IMR-90 (cell line): ENCODE results near the gene THAP5. TPM values are rescaled to one million over a fixed set of nuclear protein-coding genes. Genes with fewer than 3 reads are reported as not detected.

Experiments used
- ATAC-seq: fragments of 200-7000 bp; cut with Tn5 transposase; 2 replicates; pipeline ENCODE4 v1.9.1; 2020; ENCODE audit warnings: low read depth, mild to moderate bottlenecking, moderate library complexity
- BruUV-seq: library from RNA; stranded (reverse); fragments of 400-500 nt; replicated peaks from 2 replicates; lab custom pipeline; 2021; lab: Mats Ljungman, UMichigan
- CTCF ChIA-PET: fragments of 300-600 bp; formaldehyde crosslinking; extraction: SDS; loops from one replicate; lab custom pipeline; 2021; ENCODE audit warnings: antibody characterized with exemption; lab: Yijun Ruan, JAX
- POLR2A ChIA-PET: fragments of 300-600 bp; sonication (Branson Sonifier 250); formaldehyde crosslinking; loops from one replicate; lab custom pipeline; 2022; ENCODE audit warnings: antibody characterized with exemption; ENCODE audit not compliant: unreplicated experiment; lab: Charles Lee
- DNase-seq: peaks from one replicate; pipeline ENCODE4 v3.0.0; 2013
- H2AFZ ChIP-seq: replicated peaks from 2 replicates; pipeline ENCODE3; 2013; ENCODE audit warnings: low read length, mild to moderate bottlenecking; ENCODE audit not compliant: poor library complexity
- H2AK5ac ChIP-seq: 2 replicates; pipeline ENCODE4 v1.6.1; 2013; ENCODE audit warnings: low read depth, low read length, inconsistent platforms
- H2AK9ac ChIP-seq: replicated peaks from 2 replicates; pipeline ENCODE3; 2013; ENCODE audit warnings: mild to moderate bottlenecking, low read depth, low read length, moderate library complexity; ENCODE audit not compliant: poor library complexity
- H2BK120ac ChIP-seq: 2 replicates; pipeline ENCODE4 v1.6.1; 2013; ENCODE audit warnings: low read depth, low read length, inconsistent platforms
- H2BK15ac ChIP-seq: 3 replicates; pipeline ENCODE4 v1.6.1; 2013; ENCODE audit warnings: low read depth, low read length, inconsistent platforms
- H2BK20ac ChIP-seq: 2 replicates; pipeline ENCODE4 v1.6.1; 2013; ENCODE audit warnings: low read depth, mild to moderate bottlenecking, inconsistent platforms, low read length, moderate library complexity
- H2BK5ac ChIP-seq: 2 replicates; pipeline ENCODE4 v1.6.1; 2013; ENCODE audit warnings: mild to moderate bottlenecking, low read depth, low read length, inconsistent platforms; ENCODE audit not compliant: poor library complexity, severe bottlenecking
- H3K14ac ChIP-seq: replicated peaks from 2 replicates; pipeline ENCODE4 v1.6.1; 2013; ENCODE audit warnings: low read depth, low read length, inconsistent platforms
- H3K18ac ChIP-seq: 2 replicates; pipeline ENCODE4 v1.6.1; 2013; ENCODE audit warnings: low read depth, low read length, control low read depth
- H3K23ac ChIP-seq: 2 replicates; pipeline ENCODE4 v1.6.1; 2013; ENCODE audit warnings: low read depth, low read length, inconsistent platforms
- H3K27ac ChIP-seq: 2 replicates; pipeline ENCODE4 v1.5.1; 2013; ENCODE audit warnings: mild to moderate bottlenecking, control low read depth, low read length; ENCODE audit not compliant: insufficient read depth
- H3K27me3 ChIP-seq: 2 replicates; pipeline ENCODE4 v1.6.1; 2013; ENCODE audit warnings: low read length; ENCODE audit not compliant: control insufficient read depth, insufficient read depth
- H3K36me3 ChIP-seq: 2 replicates; pipeline ENCODE4 v1.6.1; 2013; ENCODE audit warnings: low read length, mixed read lengths; ENCODE audit not compliant: control insufficient read depth, insufficient read depth
- H3K4ac ChIP-seq: 2 replicates; pipeline ENCODE4 v1.6.1; 2013; ENCODE audit warnings: low read depth, low read length, inconsistent platforms
- H3K4me1 ChIP-seq: 2 replicates; pipeline ENCODE4 v1.6.1; 2013; ENCODE audit warnings: low read length, mixed read lengths; ENCODE audit not compliant: control insufficient read depth, insufficient read depth
- H3K4me2 ChIP-seq: 2 replicates; pipeline ENCODE4 v1.6.1; 2013; ENCODE audit warnings: low read depth, mild to moderate bottlenecking, control low read depth, low read length, moderate library complexity
- H3K4me3 ChIP-seq: 2 replicates; pipeline ENCODE4 v1.5.1; 2013; ENCODE audit warnings: low read depth, mild to moderate bottlenecking, control low read depth, low read length, moderate library complexity; ENCODE audit not compliant: insufficient read depth
- H3K56ac ChIP-seq: 2 replicates; pipeline ENCODE4 v1.6.1; 2013; ENCODE audit warnings: low read length, inconsistent platforms; ENCODE audit not compliant: insufficient read depth; ENCODE audit errors: extremely low read depth
- H3K79me1 ChIP-seq, 2 experiments: 2 replicates each; pipeline ENCODE4 v1.6.1; 2013; ENCODE audit warnings: low read length in 2 of 2, inconsistent platforms in 1 of 2, low read depth in 1 of 2
- H3K9ac ChIP-seq: 2 replicates; pipeline ENCODE4 v1.6.1; 2013; ENCODE audit warnings: low read depth, low read length, control low read depth
- H3K9me1 ChIP-seq: 2 replicates; pipeline ENCODE4 v1.6.1; 2013; ENCODE audit warnings: low read length, inconsistent platforms; ENCODE audit not compliant: insufficient read depth
- H3K9me3 ChIP-seq: 2 replicates; pipeline ENCODE4 v1.6.1; 2013; ENCODE audit warnings: low read length; ENCODE audit not compliant: control insufficient read depth, insufficient read depth
- H4K20me1 ChIP-seq: 2 replicates; pipeline ENCODE4 v1.6.1; 2013; ENCODE audit warnings: low read length, inconsistent platforms; ENCODE audit not compliant: insufficient read depth
- H4K5ac ChIP-seq: 2 replicates; pipeline ENCODE4 v1.6.1; 2013; ENCODE audit warnings: mild to moderate bottlenecking, low read depth, low read length, control low read depth
- H4K8ac ChIP-seq, 2 experiments: 2 replicates each; pipeline ENCODE4 v1.6.1; 2013; ENCODE audit warnings: low read depth in 2 of 2, low read length in 2 of 2, control low read depth in 1 of 2, inconsistent platforms in 1 of 2
- H4K91ac ChIP-seq: 2 replicates; pipeline ENCODE4 v1.6.1; 2013; ENCODE audit warnings: low read depth, low read length, inconsistent platforms; ENCODE audit not compliant: insufficient read depth
- SMC3 ChIP-seq: fragments of 150-350 bp; IDR thresholded peaks from 2 replicates; pipeline ENCODE4 v1.6.1; 2016; ENCODE audit warnings: low read depth, mild to moderate bottlenecking, antibody characterized with exemption, low read length, moderate library complexity
- WGBS, 2 experiments: methylation state at CpG; one replicate each; pipeline versions ENCODE4 v1.1.5 to v1.1.7; 2013; ENCODE audit warnings: missing lambda C conversion rate in 2 of 2; ENCODE audit not compliant: insufficient read length in 1 of 2; ENCODE audit errors: extremely low coverage in 2 of 2; 5-methylcytosine and 5-hydroxymethylcytosine counted together
- dilution Hi-C: fragments of 300-500 bp; cut with HindIII; formaldehyde crosslinking; loops from one replicate; pipeline ENCODE4 v1.14.3; 2018; ENCODE audit warnings: low sequenced_read_pairs; ENCODE audit not compliant: unreplicated experiment
- in situ Hi-C: fragments of 300-500 bp; cut with MboI; formaldehyde crosslinking; loops from 3 replicates; pipeline ENCODE4 v1.14.3; 2019; ENCODE audit warnings: low sequenced_read_pairs, inconsistent platforms, mixed read lengths
- intact Hi-C: fragments of 100-400 bp; cut with micrococcal nuclease; formaldehyde crosslinking; loops from 2 replicates; pipeline ENCODE4 v1.10.0; 2022
- polyA plus RNA-seq, 3 experiments: library from polyadenylated mRNA; depleted of rRNA; stranded (reverse); fragments of >200 nt; gene quantifications; 2 replicates each; pipeline ENCODE4 v1.2.3, GENCODE V29; 2012; ENCODE audit warnings: low replicate concordance in 1 of 3
- total RNA-seq: library from RNA; depleted of rRNA; stranded (reverse); fragments of >200 nt; gene quantifications from 2 replicates; pipeline ENCODE4 v1.2.3, GENCODE V29; 2012

Gene THAP5
- total and polyA plus RNA-seq, 2 of the 4 experiments (the other 2 are of a cell fraction) = 6.7 to 23.7 TPM

DNA sequence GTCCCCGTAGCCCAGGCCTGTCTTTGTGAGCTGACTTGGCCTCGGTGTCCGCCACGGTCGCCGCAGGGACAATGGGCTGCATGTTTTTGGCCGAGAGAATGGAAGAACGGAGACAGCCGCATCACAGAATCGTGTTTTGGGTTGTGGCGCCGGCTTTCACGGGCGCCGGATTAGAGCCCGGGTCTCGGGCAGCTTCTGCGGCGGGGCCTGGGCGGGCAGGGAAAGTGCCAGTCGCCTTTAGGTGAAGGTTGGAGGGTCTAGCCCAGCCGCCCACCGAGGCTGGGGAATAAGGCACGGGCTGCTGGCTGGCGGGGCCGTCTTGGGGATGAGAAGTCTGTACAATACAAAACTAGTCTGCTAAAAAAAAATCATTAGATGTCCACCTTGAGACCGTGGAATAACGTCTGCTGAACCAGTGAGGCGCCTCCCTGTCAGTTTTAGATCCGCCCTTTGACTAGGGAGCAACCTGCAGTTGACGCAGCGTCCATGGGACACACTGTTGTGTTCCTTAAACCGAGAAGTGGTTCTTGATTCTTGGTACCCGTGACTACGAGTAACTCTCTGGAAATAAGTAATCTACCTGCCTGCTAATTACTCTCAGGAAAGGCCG lies 745 bp upstream of the THAP5 start:
- no peak overlapping the region; the same call in 1 of the 2 replicates for H3K18ac ChIP-seq
- in situ Hi-C loops (loop anchor here (5.0 kb wide), 1 partner anchor 43 kb away; the partner anchor contains the start of gene PNPLA8), dilution Hi-C loops (no loop called here), intact Hi-C loops (no loop called here)
- H3K36me3 ChIP-seq = peaks cover 3% of the 10 kb centered on the region
- POLR2A ChIA-PET = no interaction called here
- H3K4me1 ChIP-seq = 0 out of 2 replicates have a peak, but pooled peaks cover 1% of the 10 kb centered on the region
- no peak overlapping the region for H2AK5ac ChIP-seq
- peak overlapping the region; percentile 72; the same call in 1 of the 2 replicates for H3K14ac ChIP-seq
- TF ChIP-seq SMC3 = no peak
- no peak overlapping the region for H4K91ac ChIP-seq
- H3K4me2 ChIP-seq = peak overlapping the region; percentile 58
- BruUV-seq = no TSS peak
- H2BK5ac ChIP-seq = peak overlapping the region; percentile 7
- peak overlapping the region; percentile 60 for H3K9ac ChIP-seq
- peak overlapping the region; percentile 66 for H3K4me3 ChIP-seq
- peak overlapping the region; percentile 91 for H3K23ac ChIP-seq
- H2AFZ ChIP-seq = peak overlapping the region; percentile 96
- no peak overlapping the region for H2BK120ac ChIP-seq
- H2BK15ac ChIP-seq = no peak overlapping the region
- H2BK20ac ChIP-seq = no peak overlapping the region
- H4K5ac ChIP-seq = no peak overlapping the region
- 0% methylated on average over 8 of the region's 36 CpGs; no CpG with 5 or more reads in 1 of the 2 experiments for WGBS, 2 experiments
- no peaks in the 10 kb centered on the region for H3K9me1 ChIP-seq
- no peaks in the 10 kb centered on the region for H3K27me3 ChIP-seq
- ATAC-seq (peak; percentile 4), DNase-seq (peak; percentile 40)
- no peaks in the 10 kb centered on the region for H4K20me1 ChIP-seq
- no peaks in the 10 kb centered on the region for H3K9me3 ChIP-seq
- no peak overlapping the region for H3K56ac ChIP-seq
- peak overlapping the region; percentile 55 for H3K27ac ChIP-seq
- CTCF ChIA-PET = no interaction called here
- H3K4ac ChIP-seq = peak overlapping the region; percentile 42
- peak overlapping the region in 1 of 2 experiments; percentile 39; a peak in 1 of 4 replicates for H4K8ac ChIP-seq
- peaks cover 11 to 22% of the 10 kb centered on the region in 2 experiments; a peak in 3 of 4 replicates for H3K79me1 ChIP-seq
- H2AK9ac ChIP-seq = peak overlapping the region; percentile 94
